HL-60 (cell line): ENCODE measurements around the gene GTF2A1L.

ENCODE experiments used
- DNase-seq, 2 experiments: peaks; one replicate each; pipeline ENCODE4 v3.0.0-alpha.2; 2010 to 2020; ENCODE audit warnings: low read depth in 1 of 2, low spot score in 1 of 2
- H3K27ac ChIP-seq: fragments of 250-450 bp; sonication (Bioruptor Pico); replicated peaks from 2 replicates; pipeline ENCODE4 v1.5.1; 2020; ENCODE audit warnings: mild to moderate bottlenecking, moderate library complexity
- H3K27me3 ChIP-seq: fragments of 250-450 bp; sonication (Bioruptor Pico); 2 replicates; pipeline ENCODE4 v1.5.1; 2021; ENCODE audit warnings: mild to moderate bottlenecking, moderate library complexity; ENCODE audit not compliant: insufficient read depth, poor library complexity, severe bottlenecking
- H3K4me3 ChIP-seq: replicated peaks from 2 replicates; pipeline ENCODE4 v1.5.1; 2011; ENCODE audit warnings: mild to moderate bottlenecking, control low read depth, low read length; ENCODE audit not compliant: insufficient read depth
- GABPA ChIP-seq: IDR thresholded peaks from 2 replicates; pipeline ENCODE4 v1.6.1; 2012; ENCODE audit warnings: low read depth
- POLR2AphosphoS5 ChIP-seq: IDR thresholded peaks from 2 replicates; pipeline ENCODE4 v1.6.1; 2012; ENCODE audit warnings: low read depth
- SPI1 ChIP-seq: IDR thresholded peaks from 2 replicates; pipeline ENCODE4 v1.6.1; 2012; ENCODE audit warnings: low read depth, mild to moderate bottlenecking, borderline replicate concordance
- TF ChIP-seq, protein P1 (sequence below): IDR thresholded peaks from one replicate; pipeline ENCODE4 v1.5.1; 2011; ENCODE audit warnings: low read length, control low read depth, inconsistent platforms; ENCODE audit not compliant: insufficient read depth
- TF ChIP-seq, protein P2 (sequence below): IDR thresholded peaks from 2 replicates; pipeline ENCODE4 v1.6.1; 2012; ENCODE audit warnings: low read depth; ENCODE audit not compliant: insufficient replicate concordance

GTF2A1L gene

DNA sequence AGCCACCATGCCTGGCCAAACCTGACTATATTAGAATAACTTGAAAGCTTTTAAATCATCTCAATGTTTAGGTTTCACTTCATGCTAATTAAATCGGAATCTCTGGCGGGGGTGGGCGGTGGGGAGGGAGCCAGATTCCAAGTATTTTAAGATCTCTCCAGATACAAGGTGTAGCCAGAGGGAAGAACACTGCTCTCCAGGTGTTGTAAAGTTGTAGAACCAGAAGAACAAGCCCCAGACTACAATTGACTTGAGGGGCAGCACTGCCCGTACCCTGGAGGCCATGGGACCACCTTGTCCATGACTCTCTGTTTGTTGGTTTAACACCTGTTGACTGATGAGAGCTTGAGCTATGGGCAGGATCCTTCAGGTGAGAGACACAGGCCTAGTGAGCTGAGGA, 33.1 kb upstream of the GTF2A1L start:
- Histone ChIP-seq H3K27ac (no peak overlapping the region), H3K27me3 (no peaks in the 10 kb centered on the region), H3K4me3 (no peak overlapping the region)
- TF ChIP-seq POLR2AphosphoS5: no peak
- TF ChIP-seq, protein P1, sequence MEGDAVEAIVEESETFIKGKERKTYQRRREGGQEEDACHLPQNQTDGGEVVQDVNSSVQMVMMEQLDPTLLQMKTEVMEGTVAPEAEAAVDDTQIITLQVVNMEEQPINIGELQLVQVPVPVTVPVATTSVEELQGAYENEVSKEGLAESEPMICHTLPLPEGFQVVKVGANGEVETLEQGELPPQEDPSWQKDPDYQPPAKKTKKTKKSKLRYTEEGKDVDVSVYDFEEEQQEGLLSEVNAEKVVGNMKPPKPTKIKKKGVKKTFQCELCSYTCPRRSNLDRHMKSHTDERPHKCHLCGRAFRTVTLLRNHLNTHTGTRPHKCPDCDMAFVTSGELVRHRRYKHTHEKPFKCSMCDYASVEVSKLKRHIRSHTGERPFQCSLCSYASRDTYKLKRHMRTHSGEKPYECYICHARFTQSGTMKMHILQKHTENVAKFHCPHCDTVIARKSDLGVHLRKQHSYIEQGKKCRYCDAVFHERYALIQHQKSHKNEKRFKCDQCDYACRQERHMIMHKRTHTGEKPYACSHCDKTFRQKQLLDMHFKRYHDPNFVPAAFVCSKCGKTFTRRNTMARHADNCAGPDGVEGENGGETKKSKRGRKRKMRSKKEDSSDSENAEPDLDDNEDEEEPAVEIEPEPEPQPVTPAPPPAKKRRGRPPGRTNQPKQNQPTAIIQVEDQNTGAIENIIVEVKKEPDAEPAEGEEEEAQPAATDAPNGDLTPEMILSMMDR: no peak
- DNase-seq: no peak

DNA sequence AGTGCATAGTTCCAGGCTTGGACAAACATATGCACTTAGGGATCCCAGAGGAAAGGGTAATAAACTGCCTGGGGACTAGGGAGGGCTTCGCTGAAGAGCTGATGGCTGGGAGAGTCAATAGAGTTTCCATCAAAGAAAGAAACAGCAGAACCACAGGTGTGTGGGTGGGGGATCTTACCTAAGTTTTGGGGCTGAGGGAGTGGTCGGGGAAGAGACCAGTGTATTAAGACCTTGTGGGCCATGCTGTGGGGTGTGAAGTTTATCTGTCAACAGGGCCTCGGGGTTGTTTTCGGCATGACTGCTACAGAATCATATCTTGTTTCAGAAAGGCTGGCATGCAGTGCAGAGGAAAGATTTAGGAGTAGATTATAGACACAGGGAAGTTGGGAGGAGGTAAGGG, 31.2 kb upstream of the GTF2A1L start:
- Histone ChIP-seq H3K4me3 (no peak overlapping the region), H3K27me3 (no peaks in the 10 kb centered on the region), H3K27ac (no peak overlapping the region)
- TF ChIP-seq, protein P1: no peak
- TF ChIP-seq POLR2AphosphoS5: no peak
- no peak for TF ChIP-seq SPI1
- no peak for TF ChIP-seq GABPA
- TF ChIP-seq, protein P2, sequence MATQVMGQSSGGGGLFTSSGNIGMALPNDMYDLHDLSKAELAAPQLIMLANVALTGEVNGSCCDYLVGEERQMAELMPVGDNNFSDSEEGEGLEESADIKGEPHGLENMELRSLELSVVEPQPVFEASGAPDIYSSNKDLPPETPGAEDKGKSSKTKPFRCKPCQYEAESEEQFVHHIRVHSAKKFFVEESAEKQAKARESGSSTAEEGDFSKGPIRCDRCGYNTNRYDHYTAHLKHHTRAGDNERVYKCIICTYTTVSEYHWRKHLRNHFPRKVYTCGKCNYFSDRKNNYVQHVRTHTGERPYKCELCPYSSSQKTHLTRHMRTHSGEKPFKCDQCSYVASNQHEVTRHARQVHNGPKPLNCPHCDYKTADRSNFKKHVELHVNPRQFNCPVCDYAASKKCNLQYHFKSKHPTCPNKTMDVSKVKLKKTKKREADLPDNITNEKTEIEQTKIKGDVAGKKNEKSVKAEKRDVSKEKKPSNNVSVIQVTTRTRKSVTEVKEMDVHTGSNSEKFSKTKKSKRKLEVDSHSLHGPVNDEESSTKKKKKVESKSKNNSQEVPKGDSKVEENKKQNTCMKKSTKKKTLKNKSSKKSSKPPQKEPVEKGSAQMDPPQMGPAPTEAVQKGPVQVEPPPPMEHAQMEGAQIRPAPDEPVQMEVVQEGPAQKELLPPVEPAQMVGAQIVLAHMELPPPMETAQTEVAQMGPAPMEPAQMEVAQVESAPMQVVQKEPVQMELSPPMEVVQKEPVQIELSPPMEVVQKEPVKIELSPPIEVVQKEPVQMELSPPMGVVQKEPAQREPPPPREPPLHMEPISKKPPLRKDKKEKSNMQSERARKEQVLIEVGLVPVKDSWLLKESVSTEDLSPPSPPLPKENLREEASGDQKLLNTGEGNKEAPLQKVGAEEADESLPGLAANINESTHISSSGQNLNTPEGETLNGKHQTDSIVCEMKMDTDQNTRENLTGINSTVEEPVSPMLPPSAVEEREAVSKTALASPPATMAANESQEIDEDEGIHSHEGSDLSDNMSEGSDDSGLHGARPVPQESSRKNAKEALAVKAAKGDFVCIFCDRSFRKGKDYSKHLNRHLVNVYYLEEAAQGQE: no peak
- DNase-seq: no peak

DNA sequence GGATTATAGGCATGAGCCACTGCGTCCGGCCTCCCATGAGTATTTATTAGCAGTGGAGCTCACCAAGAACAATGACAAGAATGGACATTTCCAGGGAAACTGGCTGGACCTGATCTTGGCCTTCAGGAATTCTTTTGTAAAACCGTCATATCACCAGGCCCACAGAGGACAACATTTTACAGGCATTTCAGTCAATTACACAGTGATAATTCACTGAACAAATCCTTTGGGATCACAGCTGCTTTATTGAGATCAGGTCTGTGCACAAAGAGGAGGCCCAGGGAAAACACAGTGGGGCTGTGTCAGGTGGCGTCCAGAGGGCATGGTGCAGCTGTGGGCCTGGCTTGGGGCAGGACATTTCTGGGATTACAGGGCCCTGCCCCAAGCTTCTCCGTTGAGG, 30.1 kb upstream of the GTF2A1L start:
- Histone ChIP-seq H3K27ac (no peak overlapping the region), H3K27me3 (no peaks in the 10 kb centered on the region), H3K4me3 (no peak overlapping the region)
- TF ChIP-seq GABPA (no peak), SPI1 (no peak), POLR2AphosphoS5 (no peak)
- TF ChIP-seq, protein P2: no peak
- TF ChIP-seq, protein P1: no peak
- DNase-seq: no peak

DNA sequence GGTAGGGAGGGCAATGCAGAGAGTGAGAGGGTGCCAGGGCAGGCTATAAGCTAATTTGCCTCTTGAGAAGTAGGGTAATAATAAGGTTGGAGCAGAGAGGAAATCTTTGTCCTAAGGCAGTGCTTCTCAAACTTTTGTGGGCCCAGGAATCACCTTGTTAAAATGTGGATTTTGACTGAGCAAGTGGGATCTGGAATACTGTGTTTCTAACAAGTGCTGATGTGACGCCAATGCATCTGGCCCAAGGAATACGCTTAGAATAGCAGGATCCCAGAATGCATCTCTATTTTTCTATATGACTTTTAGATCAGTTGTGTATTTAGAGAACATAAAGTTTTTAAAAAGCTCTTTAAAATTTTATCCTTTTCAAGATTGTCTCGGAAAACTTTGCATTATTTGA, 29.7 kb upstream of the GTF2A1L start:
- no peak for DNase-seq
- H3K27ac ChIP-seq: no peak overlapping the region
- H3K4me3 ChIP-seq: no peak overlapping the region
- TF ChIP-seq, protein P1: no peak
- TF ChIP-seq SPI1 (no peak), POLR2AphosphoS5 (no peak), GABPA (no peak)
- TF ChIP-seq, protein P2: no peak
- no peaks in the 10 kb centered on the region for H3K27me3 ChIP-seq
